Natural killer cell (primary cell): ENCODE measurements around the gene NHSL2. TPM values are rescaled to one million over a fixed set of nuclear protein-coding genes. Genes with fewer than 3 reads are reported as not detected.

Experiments used
- ATAC-seq, 3 donors: fragments of 150-1000 bp in 2 of 3; fragments of 200-7000 bp in 1 of 3; cut with Tn5 transposase; 1 replicate in 1 of 3; 2 replicates in 2 of 3; pipeline ENCODE4 v1.10.0; 2021; ENCODE audit warnings: mild to moderate bottlenecking in 2 of 3, moderate library complexity in 2 of 3
- DNase-seq, 2 donors: peaks; one replicate each; pipeline versions ENCODE4 v3.0.0 to v3.0.0-alpha.2; 2013 to 2021; ENCODE audit warnings: mixed read lengths in 1 of 2
- H3K27ac ChIP-seq: one replicate; pipeline ENCODE4 v1.5.1; 2013; ENCODE audit warnings: mild to moderate bottlenecking, low read length
- H3K27me3 ChIP-seq: one replicate; pipeline ENCODE4 v1.6.1; 2013; ENCODE audit warnings: low read length; ENCODE audit not compliant: control insufficient read depth, insufficient read depth
- H3K36me3 ChIP-seq: one replicate; pipeline ENCODE4 v1.6.1; 2013; ENCODE audit warnings: low read length; ENCODE audit not compliant: control insufficient read depth, insufficient read depth
- H3K4me1 ChIP-seq: one replicate; pipeline ENCODE4 v1.6.1; 2013; ENCODE audit warnings: low read length; ENCODE audit not compliant: control insufficient read depth, insufficient read depth
- H3K4me3 ChIP-seq: one replicate; pipeline ENCODE4 v1.5.1; 2013; ENCODE audit warnings: low read length
- H3K9me3 ChIP-seq: one replicate; pipeline ENCODE4 v1.6.1; 2013; ENCODE audit warnings: low read length; ENCODE audit not compliant: control insufficient read depth, insufficient read depth
- H3K27ac Mint-ChIP-seq, 2 donors: one replicate each; pipeline ENCODE4 v1.8.0; 2022; ENCODE audit warnings: mild to moderate bottlenecking in 2 of 2, mixed read lengths in 2 of 2, moderate library complexity in 1 of 2
- H3K27me3 Mint-ChIP-seq, 2 donors: one replicate each; pipeline ENCODE4 v1.8.0; 2022; ENCODE audit warnings: low read depth in 2 of 2, mixed read lengths in 2 of 2
- H3K36me3 Mint-ChIP-seq: one replicate; pipeline ENCODE4 v1.8.0; 2022; ENCODE audit warnings: mixed read lengths
- H3K4me1 Mint-ChIP-seq, 2 donors: one replicate each; pipeline ENCODE4 v1.8.0; 2022; ENCODE audit warnings: mixed read lengths in 2 of 2
- H3K4me3 Mint-ChIP-seq: one replicate; pipeline ENCODE4 v1.8.0; 2022; ENCODE audit warnings: mild to moderate bottlenecking, moderate library complexity, mixed read lengths
- H3K9me3 Mint-ChIP-seq, 2 donors: one replicate each; pipeline ENCODE4 v1.8.0; 2022; ENCODE audit warnings: mixed read lengths in 2 of 2
- CTCF ChIP-seq: fragments of 200-600 bp; IDR thresholded peaks from one replicate; pipeline ENCODE4 v1.8.0; 2022; ENCODE audit warnings: antibody characterized with exemption
- WGBS: methylation state at CpG from one replicate; pipeline ENCODE4 v1.1.7; 2013; ENCODE audit warnings: missing lambda C conversion rate; ENCODE audit not compliant: insufficient coverage; 5-methylcytosine and 5-hydroxymethylcytosine counted together
- intact Hi-C: fragments of 100-400 bp; cut with micrococcal nuclease; formaldehyde crosslinking; loops from one replicate; pipeline ENCODE4 v1.14.2; 2022
- total RNA-seq, 4 donors: library from RNA; stranded (reverse); fragments of 120-200 nt in 1 of 4; gene quantifications; one replicate each; pipeline versions ENCODE4 v1.2.3 to v1.2.4, GENCODE V29; 2013 to 2022

NHSL2 gene
- total RNA-seq, 3 donors from 2014 or later (not counting 1 experiment from before 2014, with no cell fraction given), result 15.0 to 32.5 (median 30.8) TPM

GRCh38 chrX:71885099-71885498, 25.5 kb upstream of the NHSL2 start:
- Mint-ChIP-seq H3K27me3 (peaks cover 7 to 38% of the 10 kb centered on the region in 2 donors), H3K4me1 (no peaks in the 10 kb centered on the region), H3K4me3 (no peak overlapping the region), H3K27ac (no peak overlapping the region), H3K9me3 (no peaks in the 10 kb centered on the region), H3K36me3 (no peaks in the 10 kb centered on the region)
- no CpG with 5 or more reads among the region's 3 CpGs for WGBS
- Histone ChIP-seq H3K27me3 (no peaks in the 10 kb centered on the region), H3K4me1 (no peaks in the 10 kb centered on the region), H3K9me3 (no peaks in the 10 kb centered on the region), H3K27ac (no peak overlapping the region), H3K4me3 (no peak overlapping the region), H3K36me3 (no peaks in the 10 kb centered on the region)
- ATAC-seq, result no peak
- no peak for TF ChIP-seq CTCF
- intact Hi-C loops, result no loop called here
- DNase-seq, result no peak

GRCh38 chrX:71895607-71896006, 15.0 kb upstream of the NHSL2 start:
- ATAC-seq, result no peak
- no peaks in the 10 kb centered on the region for H3K36me3 ChIP-seq
- H3K4me1 ChIP-seq, result no peaks in the 10 kb centered on the region
- H3K4me3 ChIP-seq, result no peak overlapping the region
- Mint-ChIP-seq H3K27me3 (peaks cover 10 to 23% of the 10 kb centered on the region in 2 donors), H3K4me1 (peaks cover 0 to 5% of the 10 kb centered on the region in 2 donors), H3K9me3 (no peaks in the 10 kb centered on the region), H3K4me3 (no peak overlapping the region), H3K36me3 (no peaks in the 10 kb centered on the region), H3K27ac (no peak overlapping the region)
- no peak overlapping the region for H3K27ac ChIP-seq
- no peaks in the 10 kb centered on the region for H3K9me3 ChIP-seq
- intact Hi-C loops, result no loop called here
- no peak for DNase-seq
- H3K27me3 ChIP-seq, result no peaks in the 10 kb centered on the region
- no peak for TF ChIP-seq CTCF

- H3K4me3 ChIP-seq, result no peak overlapping the region
- Mint-ChIP-seq H3K27ac (no peak overlapping the region), H3K36me3 (no peaks in the 10 kb centered on the region), H3K27me3 (peaks cover 29 to 37% of the 10 kb centered on the region in 2 donors), H3K4me1 (no peaks in the 10 kb centered on the region), H3K9me3 (no peaks in the 10 kb centered on the region), H3K4me3 (no peak overlapping the region)
- TF ChIP-seq CTCF, result no peak
- intact Hi-C loops, result no loop called here
- DNase-seq, result no peak
- 83% methylated on average over 5 of the region's 5 CpGs for WGBS
- H3K27ac ChIP-seq, result no peak overlapping the region
- peaks cover 3% of the 10 kb centered on the region for H3K27me3 ChIP-seq
- ATAC-seq, result no peak
- no peaks in the 10 kb centered on the region for H3K36me3 ChIP-seq
- no peaks in the 10 kb centered on the region for H3K9me3 ChIP-seq
- peaks cover 9% of the 10 kb centered on the region for H3K4me1 ChIP-seq
Measured at GRCh38 chrX:71906144-71906543, 4.5 kb upstream of the NHSL2 start.

- no peak for TF ChIP-seq CTCF
- Mint-ChIP-seq H3K27ac (no peak overlapping the region), H3K36me3 (no peaks in the 10 kb centered on the region), H3K9me3 (no peaks in the 10 kb centered on the region), H3K27me3 (peaks cover 24 to 41% of the 10 kb centered on the region in 2 donors), H3K4me3 (no peak overlapping the region), H3K4me1 (no peaks in the 10 kb centered on the region)
- WGBS, result 93% methylated on average over 2 of the region's 3 CpGs
- peaks cover 16% of the 10 kb centered on the region for H3K4me1 ChIP-seq
- no peak overlapping the region for H3K27ac ChIP-seq
- H3K9me3 ChIP-seq, result no peaks in the 10 kb centered on the region
- intact Hi-C loops, result no loop called here
- no peak overlapping the region for H3K4me3 ChIP-seq
- H3K27me3 ChIP-seq, result peaks cover 5% of the 10 kb centered on the region
- DNase-seq (no peak), ATAC-seq (no peak)
- H3K36me3 ChIP-seq, result no peaks in the 10 kb centered on the region
Measured at GRCh38 chrX:71908387-71908786, 2.3 kb upstream of the NHSL2 start.
